Prostate gland (tissue), 2 donors: ENCODE results near the gene C16orf90.

Source experiments
- POLR2A ChIP-seq: fragments of 450-650 bp; IDR thresholded peaks from one replicate; pipeline ENCODE4 v1.6.1; 2016; ENCODE audit warnings: antibody characterized with exemption, mild to moderate bottlenecking
- TF ChIP-seq, protein P1 (sequence below), 4 experiments: fragments of 200-600 bp in 2 of 4; fragments of 450-650 bp in 2 of 4; sonication (generic) in 2 of 4; IDR thresholded peaks; 1 replicate in 3 of 4; 2 replicates in 1 of 4; pipeline ENCODE4 v1.5.1; 2016 to 2019; ENCODE audit warnings: antibody characterized with exemption in 4 of 4, mild to moderate bottlenecking in 2 of 4, moderate library complexity in 2 of 4

DNA sequence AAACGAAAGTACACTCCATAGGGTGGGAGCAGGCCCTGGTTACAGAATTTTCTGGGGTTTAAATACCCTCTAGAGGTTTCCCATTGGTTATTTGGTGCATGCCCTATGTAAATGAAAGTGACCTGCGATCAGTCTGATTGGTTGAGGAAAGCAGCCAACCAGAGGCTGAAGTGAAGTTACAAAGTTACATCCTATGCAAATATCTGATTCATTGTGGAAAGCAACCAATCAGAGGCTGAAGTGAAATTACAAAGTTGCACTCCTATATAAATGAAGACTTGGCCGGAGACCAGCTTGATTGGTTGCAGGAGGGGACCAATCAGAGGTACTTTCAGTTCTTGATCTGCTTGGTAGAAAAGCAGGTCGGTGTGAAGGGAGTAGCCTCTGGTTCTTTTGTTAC, 27.4 kb downstream of the C16orf90 start:
- TF ChIP-seq, protein P1, sequence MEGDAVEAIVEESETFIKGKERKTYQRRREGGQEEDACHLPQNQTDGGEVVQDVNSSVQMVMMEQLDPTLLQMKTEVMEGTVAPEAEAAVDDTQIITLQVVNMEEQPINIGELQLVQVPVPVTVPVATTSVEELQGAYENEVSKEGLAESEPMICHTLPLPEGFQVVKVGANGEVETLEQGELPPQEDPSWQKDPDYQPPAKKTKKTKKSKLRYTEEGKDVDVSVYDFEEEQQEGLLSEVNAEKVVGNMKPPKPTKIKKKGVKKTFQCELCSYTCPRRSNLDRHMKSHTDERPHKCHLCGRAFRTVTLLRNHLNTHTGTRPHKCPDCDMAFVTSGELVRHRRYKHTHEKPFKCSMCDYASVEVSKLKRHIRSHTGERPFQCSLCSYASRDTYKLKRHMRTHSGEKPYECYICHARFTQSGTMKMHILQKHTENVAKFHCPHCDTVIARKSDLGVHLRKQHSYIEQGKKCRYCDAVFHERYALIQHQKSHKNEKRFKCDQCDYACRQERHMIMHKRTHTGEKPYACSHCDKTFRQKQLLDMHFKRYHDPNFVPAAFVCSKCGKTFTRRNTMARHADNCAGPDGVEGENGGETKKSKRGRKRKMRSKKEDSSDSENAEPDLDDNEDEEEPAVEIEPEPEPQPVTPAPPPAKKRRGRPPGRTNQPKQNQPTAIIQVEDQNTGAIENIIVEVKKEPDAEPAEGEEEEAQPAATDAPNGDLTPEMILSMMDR (IDR thresholded peaks at IDR 0.05), result no peak
- no peak for TF ChIP-seq POLR2A
